SKM-1 (cell line): Measurements from ENCODE around the gene PSME3.
"Not testable (repeated sequence)": the region's sequence is repeated elsewhere in the genome, so short reads cannot be mapped to it uniquely, and the experiment has no call there.

Experiments
- DNase-seq: peaks from one replicate; lab custom pipeline; 2025; ENCODE audit not compliant: unreplicated experiment; lab: John Stamatoyannopoulos, UW

Gene PSME3

DNA sequence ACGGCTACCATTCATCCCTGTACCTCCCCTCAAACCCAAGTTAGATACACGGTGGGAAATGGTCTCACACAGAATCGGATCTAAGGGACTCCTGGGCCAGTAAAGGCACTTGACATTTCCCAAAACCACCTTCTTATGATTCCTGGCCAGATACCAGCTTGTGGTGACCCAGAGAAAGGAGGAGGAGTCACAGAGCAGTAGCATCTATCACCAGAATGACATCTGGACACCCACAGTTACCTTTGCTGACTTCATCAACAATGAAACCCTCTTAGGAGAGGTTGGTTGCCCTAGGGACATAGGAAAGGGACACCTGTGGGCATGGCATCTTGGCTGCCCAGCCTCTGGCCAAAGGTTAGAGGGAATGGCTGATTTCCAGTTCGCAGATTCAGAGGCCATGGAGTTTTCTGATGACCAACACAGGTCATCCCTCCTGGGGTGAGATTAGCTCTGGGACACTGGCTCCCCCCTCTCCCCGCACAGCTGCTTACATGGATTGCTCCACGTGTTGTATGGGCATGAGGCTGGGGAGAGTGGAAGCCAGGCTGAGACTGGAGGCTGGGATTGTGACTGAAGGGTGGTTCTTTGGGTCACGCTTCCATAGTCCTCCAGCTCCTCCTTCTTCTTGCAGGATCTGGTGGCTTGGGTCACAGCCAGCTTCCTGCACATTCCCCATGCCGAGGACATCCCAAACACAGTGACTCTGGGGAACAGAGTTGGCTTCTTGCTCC, 16.4 kb downstream of the PSME3 start:
- DNase-seq = no peak

DNA sequence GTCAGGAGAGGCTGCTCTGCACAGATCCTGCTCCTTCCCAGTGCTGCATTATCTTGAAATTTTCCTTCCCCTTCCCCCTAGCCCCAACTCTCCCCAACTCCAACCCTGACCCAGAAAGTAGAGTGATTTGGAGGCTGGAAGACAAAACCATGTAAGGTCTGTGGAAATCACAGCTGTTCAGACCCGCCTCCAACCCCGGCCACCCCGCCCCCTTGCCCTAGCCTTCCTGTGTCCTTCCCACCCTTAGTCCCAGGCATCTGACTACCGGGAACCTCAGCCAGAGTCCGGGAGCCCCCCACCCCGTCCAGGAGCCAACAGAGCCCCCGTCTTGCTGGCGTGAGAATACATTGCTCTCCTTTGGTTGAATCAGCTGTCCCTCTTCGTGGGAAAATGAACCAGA, 17.8 kb downstream of the PSME3 start, which contains the start of gene AOC3:
TSS of gene AOC3 (plus strand) at position 246 of the 400 bp plus-strand sequence. CDS start at position 391, 145 bp downstream.
- no peak for DNase-seq

- not testable (repeated sequence) for DNase-seq
These were observed 18.4 kb downstream of the PSME3 start for GRCh38 chr17:42851371-42852240.

GRCh38 chr17:42852351-42852750, 19.2 kb downstream of the PSME3 start:
- no peak for DNase-seq

- DNase-seq = no peak
These were observed 19.8 kb downstream of the PSME3 start for GRCh38 chr17:42853004-42853403.

DNA sequence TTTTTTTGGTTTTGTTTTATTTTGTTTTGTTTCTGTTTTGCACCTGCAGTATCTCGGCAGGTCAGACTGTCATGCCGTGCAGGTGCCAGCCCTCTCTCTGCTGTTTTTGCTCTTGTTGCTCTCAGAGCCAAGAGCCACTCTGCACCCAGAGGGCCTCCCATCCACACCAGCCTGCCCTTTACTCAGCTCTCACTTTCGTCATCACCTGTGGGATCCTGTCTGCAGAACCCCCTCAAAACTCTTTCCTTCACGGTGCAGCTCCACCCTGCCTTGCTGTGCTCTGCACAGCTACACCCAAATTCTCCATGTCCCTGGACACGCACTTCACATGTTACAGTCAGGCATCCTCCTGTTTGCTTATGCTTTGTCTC, 20.4 kb downstream of the PSME3 start:
- DNase-seq = no peak

DNA sequence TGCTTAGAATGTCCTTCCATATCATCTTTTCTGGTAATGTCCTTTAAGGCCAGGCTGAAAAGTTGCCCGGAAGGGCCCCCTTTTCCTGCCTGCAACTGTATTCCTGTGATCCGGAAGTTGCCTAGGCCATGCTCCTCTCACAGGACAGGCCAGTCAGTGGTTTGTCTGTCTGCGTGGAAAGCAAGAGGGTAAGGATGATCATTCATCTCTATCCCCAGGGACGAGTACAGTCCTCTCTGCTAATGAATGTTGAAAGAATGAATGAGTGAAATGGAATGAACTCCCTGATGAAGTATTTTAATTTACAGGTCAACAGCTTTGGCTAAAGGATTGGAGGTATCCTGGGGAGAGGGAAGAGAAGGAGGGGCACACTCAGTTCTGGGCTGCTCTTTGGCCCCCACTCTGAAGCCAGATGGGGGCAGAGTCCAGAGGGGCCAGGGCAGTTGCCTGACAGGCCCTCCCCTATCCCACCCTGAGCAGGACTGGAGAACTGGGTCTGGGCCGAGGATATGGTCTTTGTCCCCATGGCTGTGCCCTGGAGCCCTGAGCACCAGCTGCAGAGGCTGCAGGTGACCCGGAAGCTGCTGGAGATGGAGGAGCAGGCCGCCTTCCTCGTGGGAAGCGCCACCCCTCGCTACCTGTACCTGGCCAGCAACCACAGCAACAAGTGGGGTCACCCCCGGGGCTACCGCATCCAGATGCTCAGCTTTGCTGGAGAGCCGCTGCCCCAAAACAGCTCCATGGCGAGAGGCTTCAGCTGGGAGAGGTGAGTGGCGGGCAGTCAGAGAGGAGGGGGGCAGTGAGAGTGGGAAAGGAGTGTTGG, 21.0 kb downstream of the PSME3 start:
- DNase-seq = no peak

DNA sequence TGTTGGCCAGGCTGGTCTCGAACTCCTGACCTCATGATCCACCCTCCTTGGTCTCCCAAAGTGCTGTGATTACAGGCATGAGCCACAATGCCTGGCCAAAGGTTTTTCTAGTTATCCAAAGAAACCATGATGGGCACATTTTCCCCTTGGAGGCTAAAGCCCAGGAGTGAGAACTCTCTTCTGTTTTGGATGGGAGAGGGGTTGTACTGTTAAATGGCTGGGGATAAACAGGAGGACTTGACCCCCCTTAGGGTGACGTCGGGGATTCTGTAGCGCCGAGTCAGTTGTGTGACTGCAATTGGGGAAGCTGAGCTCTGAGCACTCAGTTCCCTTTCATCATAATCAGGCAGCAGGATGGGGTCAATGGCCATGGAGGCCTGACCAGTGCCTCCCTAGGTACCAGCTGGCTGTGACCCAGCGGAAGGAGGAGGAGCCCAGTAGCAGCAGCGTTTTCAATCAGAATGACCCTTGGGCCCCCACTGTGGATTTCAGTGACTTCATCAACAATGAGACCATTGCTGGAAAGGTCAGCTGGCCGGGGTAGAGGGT, 21.9 kb downstream of the PSME3 start:
- DNase-seq = no peak

GRCh38 chr17:42856093-42856492, 22.9 kb downstream of the PSME3 start:
- DNase-seq = not testable (repeated sequence)

DNA sequence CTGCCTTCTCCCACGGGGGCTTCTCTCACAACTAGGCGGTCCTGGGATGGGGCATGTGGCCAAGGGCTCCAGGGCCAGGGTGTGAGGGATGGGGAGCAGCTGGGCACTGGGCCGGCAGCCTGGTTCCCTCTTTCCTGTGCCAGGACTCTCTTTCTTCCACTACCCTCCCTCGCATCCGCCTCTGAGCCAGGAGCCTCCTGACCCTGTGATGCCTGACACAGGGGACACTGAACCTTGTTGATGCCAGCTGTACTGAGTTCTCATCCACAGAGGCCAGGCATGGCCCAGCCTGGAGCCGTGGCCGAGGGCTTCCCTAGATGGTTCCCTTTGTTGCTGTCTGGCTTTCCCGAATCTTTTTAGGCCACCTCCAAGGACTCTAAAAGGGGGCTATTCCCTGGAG, 23.3 kb downstream of the PSME3 start:
- DNase-seq = not testable (repeated sequence)

DNA sequence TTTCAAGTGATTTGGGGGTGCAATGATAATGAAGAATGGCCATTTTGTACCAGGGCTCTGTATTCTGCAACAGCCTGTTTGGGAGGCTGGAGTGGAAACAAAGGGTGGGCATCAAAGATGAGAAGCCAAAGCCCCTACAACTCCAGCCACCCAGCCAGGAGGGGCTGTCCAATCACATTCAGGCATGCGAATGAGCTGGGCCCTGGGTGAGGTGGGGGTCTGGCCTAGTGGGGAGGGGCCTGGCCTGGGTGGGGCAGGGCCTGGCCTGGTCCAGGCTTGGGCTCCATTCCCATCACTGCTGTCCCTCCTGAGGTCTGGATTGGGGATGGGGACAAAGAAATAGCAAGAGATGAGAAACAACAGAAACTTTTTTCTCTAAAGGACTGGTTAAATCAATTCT, 24.2 kb downstream of the PSME3 start:
- DNase-seq = no peak

- no peak for DNase-seq
These were observed 32.5 kb downstream of the PSME3 start for GRCh38 chr17:42865638-42866094.

DNA sequence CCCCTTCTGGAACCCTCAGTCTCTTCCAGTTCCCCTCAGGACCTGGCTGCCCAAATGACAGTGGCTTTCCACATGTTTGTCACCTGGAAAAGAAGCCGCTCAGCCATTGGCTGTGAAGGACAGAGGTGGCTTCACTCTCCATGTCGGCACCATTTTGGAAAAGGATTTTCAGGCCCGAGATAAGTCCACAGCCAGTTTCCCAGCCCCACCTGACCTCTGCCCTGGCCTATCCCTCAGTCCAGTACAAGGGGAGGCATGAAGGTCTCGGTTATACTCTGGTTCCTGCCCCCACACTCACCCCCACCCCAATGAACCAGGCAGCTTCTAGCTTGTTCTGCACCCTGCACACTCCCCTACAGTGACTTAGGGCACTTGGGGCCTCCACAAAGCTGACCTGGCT, 33.0 kb downstream of the PSME3 start:
- DNase-seq = no peak

DNA sequence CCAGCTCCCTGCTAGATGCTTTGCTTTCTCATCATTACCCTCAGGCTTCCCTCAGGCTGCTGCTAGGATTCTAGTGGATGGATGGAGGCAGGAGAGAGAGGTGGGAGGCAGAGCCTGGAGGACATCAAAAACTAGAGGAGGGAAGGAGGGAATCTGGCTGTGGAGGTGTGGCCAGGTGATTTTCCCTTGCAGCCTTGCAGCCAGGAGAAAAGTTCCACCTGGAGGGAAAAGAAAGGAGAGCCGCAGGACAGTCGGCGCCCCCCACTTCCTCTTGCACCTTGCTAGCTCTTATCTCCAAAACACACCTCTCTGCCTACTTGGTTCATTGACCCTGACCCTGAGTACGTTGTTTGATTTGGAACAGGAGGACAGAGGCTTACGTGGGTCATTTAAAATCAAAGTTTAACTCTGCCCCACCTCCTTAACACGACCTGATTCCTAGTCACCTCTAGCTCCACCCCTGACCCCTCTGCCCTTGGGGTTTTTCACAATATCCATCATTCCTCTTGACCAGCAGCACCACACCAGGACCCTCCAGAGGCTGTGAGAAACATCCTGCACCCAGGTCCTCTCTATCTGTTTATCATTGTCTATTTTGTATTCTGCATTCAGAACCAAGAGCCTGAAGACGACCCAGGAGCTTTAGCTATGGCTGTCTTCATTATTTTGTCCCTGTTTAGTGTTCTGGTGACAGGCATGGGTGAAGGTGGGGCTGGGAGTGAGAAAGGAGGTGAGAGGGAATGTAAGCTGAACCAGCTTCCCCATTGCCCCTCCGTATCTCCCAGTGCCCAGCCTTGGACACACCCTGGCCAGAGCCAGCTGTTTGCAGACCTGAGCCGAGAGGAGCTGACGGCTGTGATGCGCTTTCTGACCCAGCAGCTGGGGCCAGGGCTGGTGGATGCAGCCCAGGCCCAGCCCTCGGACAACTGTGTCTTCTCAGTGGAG, 33.7 kb downstream of the PSME3 start:
- DNase-seq = no peak

- not testable (repeated sequence) for DNase-seq
These were observed 34.6 kb downstream of the PSME3 start for GRCh38 chr17:42867694-42868261.

GRCh38 chr17:42868338-42868737, 35.1 kb downstream of the PSME3 start:
- DNase-seq = no peak

DNA sequence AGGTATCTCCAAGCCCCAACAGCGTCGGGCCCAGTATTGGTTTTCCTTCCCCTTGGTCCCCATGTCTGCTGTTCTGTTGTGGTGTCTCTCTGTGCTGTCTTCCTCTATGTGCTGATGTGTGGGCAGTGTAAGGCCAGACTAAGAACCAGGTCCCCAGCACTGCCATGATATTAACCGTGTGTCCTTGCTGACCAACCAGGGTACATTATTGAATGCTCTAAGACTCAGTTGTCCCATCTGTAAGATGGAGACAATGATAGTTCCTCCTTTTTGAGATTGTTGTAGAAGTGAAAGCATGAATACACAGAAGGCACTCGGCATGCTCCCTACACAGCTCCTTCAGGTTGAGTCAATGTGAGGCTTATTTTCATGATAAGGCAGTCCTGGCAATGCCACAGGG, 38.5 kb downstream of the PSME3 start:
- no peak for DNase-seq

GRCh38 chr17:42872251-42872965, 39.2 kb downstream of the PSME3 start:
- DNase-seq = no peak

DNA sequence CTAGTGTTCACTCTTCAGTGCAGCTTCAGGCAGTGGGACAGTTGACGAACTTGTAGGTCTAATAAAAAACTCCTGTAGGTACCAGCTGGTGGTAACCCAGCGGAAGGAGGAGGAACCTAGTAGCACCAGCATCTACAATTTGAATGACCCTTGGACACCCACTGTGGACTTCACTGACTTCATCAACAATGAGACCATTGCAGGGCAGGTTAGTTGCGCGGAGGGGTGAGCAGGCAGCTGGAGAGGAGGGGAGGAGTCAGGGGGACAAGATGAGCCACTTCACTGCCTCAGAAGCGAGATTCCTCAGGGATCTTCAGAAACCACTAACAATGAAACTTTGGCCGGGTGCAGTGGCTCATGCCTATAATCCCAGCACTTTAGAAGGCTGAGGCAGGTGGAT, 40.1 kb downstream of the PSME3 start:
- no peak for DNase-seq
